Activated CD4-positive, alpha-beta T cell treated with anti-CD3 and anti-CD28 coated beads, Interleukin-10, Interleukin-2, amounts not matched to agents 100 ng/mL and 50 ng/mL, durations not matched to agents 16 hours and 8 hours (primary cell): Measurements from ENCODE around the gene CCDC78.
A peak's percentile ranks its signal among the peaks of the same experiment; 100 is the strongest.

Experiments used
- DNase-seq: peaks from one replicate; pipeline ENCODE4 v3.0.0-alpha.2; 2020

CCDC78 gene

GRCh38 chr16:736936-737481 lies 10.8 kb upstream of the CCDC78 start:
- no peak for DNase-seq

- DNase-seq: peak; percentile 92
These were observed 9.8 kb upstream of the CCDC78 start for GRCh38 chr16:735982-736453.

- DNase-seq: no peak
These were observed 9.0 kb upstream of the CCDC78 start for GRCh38 chr16:734981-735881.

- no peak for DNase-seq
These were observed 8.2 kb upstream of the CCDC78 start for GRCh38 chr16:734208-734980.

GRCh38 chr16:733382-734207 lies 7.4 kb upstream of the CCDC78 start:
- DNase-seq: no peak

GRCh38 chr16:732936-733335 lies 6.7 kb upstream of the CCDC78 start:
- DNase-seq: no peak

- DNase-seq: no peak
These were observed 6.1 kb upstream of the CCDC78 start for GRCh38 chr16:732332-732731.

GRCh38 chr16:730666-731509 lies 4.6 kb upstream of the CCDC78 start:
- no peak for DNase-seq

- DNase-seq: no peak
These were observed 3.8 kb upstream of the CCDC78 start for GRCh38 chr16:729768-730665.

GRCh38 chr16:728890-729744 lies 2.9 kb upstream of the CCDC78 start:
- no peak for DNase-seq

GRCh38 chr16:728131-728889 lies 2.1 kb upstream of the CCDC78 start:
- DNase-seq: peak; percentile 82

GRCh38 chr16:727291-727977 lies 1.2 kb upstream of the CCDC78 start:
- peak; percentile 39 for DNase-seq

- no peak for DNase-seq
These were observed 130 bp downstream of the CCDC78 start for GRCh38 chr16:726188-726437.

- DNase-seq: no peak
These were observed 618 bp downstream of the CCDC78 start for GRCh38 chr16:725463-726187.

- no peak for DNase-seq
These were observed 1.2 kb downstream of the CCDC78 start for GRCh38 chr16:725041-725376.

GRCh38 chr16:724188-725040 lies 1.8 kb downstream of the CCDC78 start:
- DNase-seq: no peak

- DNase-seq: no peak
These were observed 2.5 kb downstream of the CCDC78 start for GRCh38 chr16:723695-724094.
